ENCODE measurements around the gene KIF9.

- TF ChIP-seq CTCF (IDR thresholded peaks at IDR 0.05) (no peak), POLR2AphosphoS5 (IDR thresholded peaks at IDR 0.05; ENCODE audit: insufficient read depth in 1 of 2, low read depth in 1 of 2) (no peak), POLR2A (IDR thresholded peaks at IDR 0.05) (no peak)
Measured at GRCh38 chr3:47204875-47205274, 77.7 kb downstream of the KIF9 start.

All from vagina (tissue), 2 donors.